HepG2 (cell line): Measurements from ENCODE around the gene POC1A. TPM values are rescaled to one million over a fixed set of nuclear protein-coding genes. Genes with fewer than 3 reads are reported as not detected.

ENCODE experiments used
- BHLHE40 ChIP-seq: IDR thresholded peaks from 2 replicates; pipeline ENCODE4 v1.6.1; 2011; ENCODE audit warnings: low read length, improper control_type of control experiment
- CHD2 ChIP-seq: IDR thresholded peaks from 2 replicates; pipeline ENCODE4 v1.6.1; 2011; ENCODE audit warnings: low read depth, low read length, improper control_type of control experiment
- ELF4 ChIP-seq: sonication (generic); formaldehyde crosslinking; IDR thresholded peaks from 2 replicates; pipeline ENCODE4 v1.5.0; 2020; ENCODE audit warnings: missing genetic modification reagents, mild to moderate bottlenecking, moderate library complexity, borderline replicate concordance
- FOXO1 ChIP-seq: sonication (generic); formaldehyde crosslinking; IDR thresholded peaks from 2 replicates; pipeline ENCODE4 v1.4.0; 2020; ENCODE audit warnings: missing genetic modification reagents
- MIXL1 ChIP-seq: IDR thresholded peaks from 2 replicates; pipeline ENCODE4 v1.6.1; 2016
- SYNCRIP ChIP-seq: fragments of 200-400 bp; formaldehyde crosslinking; IDR thresholded peaks from 2 replicates; pipeline ENCODE4 v1.6.1; 2018; ENCODE audit warnings: mild to moderate bottlenecking, low read depth, low read length; ENCODE audit not compliant: insufficient read depth
- TBL1XR1 ChIP-seq: fragments of 150-350 bp; IDR thresholded peaks from 2 replicates; pipeline ENCODE4 v1.6.1; 2014; ENCODE audit warnings: borderline replicate concordance, low read length; ENCODE audit not compliant: partially characterized antibody
- ZMAT3 ChIP-seq: sonication (generic); formaldehyde crosslinking; conservative IDR thresholded peaks from 2 replicates; pipeline ENCODE4 v1.7.0; 2021; ENCODE audit warnings: missing genetic modification reagents
- ZNF235 ChIP-seq: sonication (generic); formaldehyde crosslinking; IDR thresholded peaks from 2 replicates; pipeline ENCODE4 v1.8.1; 2023; ENCODE audit warnings: mild to moderate bottlenecking, missing genetic modification reagents, borderline replicate concordance
- ZNF24 ChIP-seq: fragments of 450-650 bp; IDR thresholded peaks from 2 replicates; pipeline ENCODE4 v1.6.1; 2017; ENCODE audit warnings: antibody characterized with exemption, mild to moderate bottlenecking
- ZNF282 ChIP-seq: fragments of 450-650 bp; IDR thresholded peaks from 2 replicates; pipeline ENCODE4 v1.6.1; 2018; ENCODE audit not compliant: partially characterized antibody
- ZNF3 ChIP-seq: IDR thresholded peaks from 2 replicates; pipeline ENCODE4 v1.7.0; 2017; ENCODE audit warnings: inconsistent platforms
- ZNF34 ChIP-seq: sonication (generic); formaldehyde crosslinking; IDR thresholded peaks from 2 replicates; pipeline ENCODE4 v1.4.0; 2020; ENCODE audit warnings: mild to moderate bottlenecking, missing genetic modification reagents, borderline replicate concordance
- ZNF558 ChIP-seq: sonication (generic); formaldehyde crosslinking; IDR thresholded peaks from 2 replicates; pipeline ENCODE4 v1.9.0; 2022; ENCODE audit warnings: mild to moderate bottlenecking, missing genetic modification reagents, borderline replicate concordance
- ZNF609 ChIP-seq: sonication (generic); formaldehyde crosslinking; IDR thresholded peaks from 2 replicates; pipeline ENCODE4 v1.4.0; 2020; ENCODE audit warnings: mild to moderate bottlenecking, missing genetic modification reagents, borderline replicate concordance
- ZNF652 ChIP-seq: IDR thresholded peaks from 2 replicates; pipeline ENCODE4 v1.6.1; 2016; ENCODE audit warnings: low read depth, borderline replicate concordance
- ZNF674 ChIP-seq: sonication (generic); formaldehyde crosslinking; IDR thresholded peaks from 2 replicates; pipeline ENCODE4 v1.5.0; 2020; ENCODE audit warnings: low read depth, mild to moderate bottlenecking, missing genetic modification reagents
- ZNF788 ChIP-seq: sonication (generic); formaldehyde crosslinking; IDR thresholded peaks from 2 replicates; pipeline ENCODE4 v1.5.0; 2020; ENCODE audit warnings: mild to moderate bottlenecking, missing genetic modification reagents, borderline replicate concordance
- ZNF792 ChIP-seq: IDR thresholded peaks from 2 replicates; pipeline ENCODE4 v1.6.1; 2016
- polyA plus RNA-seq, 8 experiments: library from polyadenylated mRNA; depleted of rRNA in 3 of 8; stranded (reverse) in 7 of 8; unstranded in 1 of 8; fragments of >200 nt; fragmentation: Illumina TruSeq in 4 of 8; extraction: Trizol in 4 of 8; gene quantifications; 2 replicates each; pipeline versions ENCODE4 v1.2.1 to v1.2.3, GENCODE V29; 2011 to 2016; ENCODE audit warnings: low read depth in 4 of 8, missing spikeins in 1 of 8, mixed read lengths in 1 of 8; ENCODE audit not compliant: insufficient read depth in 1 of 8
- total RNA-seq, 5 experiments: library from RNA; depleted of rRNA; stranded (reverse); fragments of >200 nt; fragmentation: Illumina TruSeq; extraction: Trizol; gene quantifications; 2 replicates each; pipeline ENCODE4 v1.2.3, GENCODE V29; 2016; ENCODE audit warnings: low read depth in 1 of 5
- TF ChIP-seq, protein P1 (sequence below): IDR thresholded peaks from 2 replicates; pipeline ENCODE4 v1.6.1; 2016; ENCODE audit warnings: low read depth, borderline replicate concordance
- TF ChIP-seq, protein P2 (sequence below): IDR thresholded peaks from 2 replicates; pipeline ENCODE4 v1.6.1; 2016

Gene POC1A
- total and polyA plus RNA-seq, 2 of the 13 experiments (the other 11 are each of a cell fraction or from before 2014, with no cell fraction given) = 14.6 to 20.0 TPM

GRCh38 chr3:52056968-52057811 is 97.0 kb downstream of the POC1A start (continued):
- no peak for TF ChIP-seq ZNF674 (CRISPR knock-in tag)
- no peak for TF ChIP-seq SYNCRIP
- TF ChIP-seq ZNF792 (CRISPR knock-in tag) = 0 out of 2 replicates have a peak, but pooled peaks have one; percentile 14
- 0 out of 2 replicates have a peak, but pooled peaks have one; percentile 29 for TF ChIP-seq MIXL1 (CRISPR knock-in tag)
- TF ChIP-seq ZNF24 = no peak
- no peak for TF ChIP-seq TBL1XR1
- TF ChIP-seq, protein P1, sequence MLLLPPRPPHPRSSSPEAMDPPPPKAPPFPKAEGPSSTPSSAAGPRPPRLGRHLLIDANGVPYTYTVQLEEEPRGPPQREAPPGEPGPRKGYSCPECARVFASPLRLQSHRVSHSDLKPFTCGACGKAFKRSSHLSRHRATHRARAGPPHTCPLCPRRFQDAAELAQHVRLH (CRISPR knock-in tag) = peak; percentile 24; the same call in 1 of the 2 replicates
- no peak for TF ChIP-seq ZNF34 (CRISPR knock-in tag)
- no peak for TF ChIP-seq ZNF3
- no peak for TF ChIP-seq ELF4 (CRISPR knock-in tag)
- no peak for TF ChIP-seq ZMAT3 (CRISPR knock-in tag)
- TF ChIP-seq BHLHE40 = peak; percentile 69
- TF ChIP-seq ZNF282 = no peak
- TF ChIP-seq ZNF652 (CRISPR knock-in tag) = no peak
- TF ChIP-seq ZNF609 = no peak
- no peak; the same call in 1 of the 2 replicates for TF ChIP-seq ZNF788
- TF ChIP-seq, protein P2, sequence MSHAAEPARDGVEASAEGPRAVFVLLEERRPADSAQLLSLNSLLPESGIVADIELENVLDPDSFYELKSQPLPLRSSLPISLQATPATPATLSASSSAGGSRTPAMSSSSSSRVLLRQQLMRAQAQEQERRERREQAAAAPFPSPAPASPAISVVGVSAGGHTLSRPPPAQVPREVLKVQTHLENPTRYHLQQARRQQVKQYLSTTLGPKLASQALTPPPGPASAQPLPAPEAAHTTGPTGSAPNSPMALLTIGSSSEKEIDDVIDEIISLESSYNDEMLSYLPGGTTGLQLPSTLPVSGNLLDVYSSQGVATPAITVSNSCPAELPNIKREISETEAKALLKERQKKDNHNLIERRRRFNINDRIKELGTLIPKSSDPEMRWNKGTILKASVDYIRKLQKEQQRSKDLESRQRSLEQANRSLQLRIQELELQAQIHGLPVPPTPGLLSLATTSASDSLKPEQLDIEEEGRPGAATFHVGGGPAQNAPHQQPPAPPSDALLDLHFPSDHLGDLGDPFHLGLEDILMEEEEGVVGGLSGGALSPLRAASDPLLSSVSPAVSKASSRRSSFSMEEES (CRISPR knock-in tag) = peak; percentile 74; the same call in 1 of the 2 replicates
- TF ChIP-seq ZNF558 = no peak
- no peak; the same call in 1 of the 2 replicates for TF ChIP-seq FOXO1 (CRISPR knock-in tag)
- TF ChIP-seq CHD2 = no peak
- no peak for TF ChIP-seq ZNF235
